GM19455 (cell line): ENCODE measurements around the gene LAMB1.
"Not testable (repeated sequence)": the region's sequence is repeated elsewhere in the genome, so short reads cannot be mapped to it uniquely, and the experiment has no call there.

ENCODE experiments used
- ATAC-seq: cut with Tn5 transposase; IDR thresholded peaks from one replicate; pipeline ENCODE4 v1.9.1; 2021; ENCODE audit not compliant: unreplicated experiment

Gene LAMB1

DNA sequence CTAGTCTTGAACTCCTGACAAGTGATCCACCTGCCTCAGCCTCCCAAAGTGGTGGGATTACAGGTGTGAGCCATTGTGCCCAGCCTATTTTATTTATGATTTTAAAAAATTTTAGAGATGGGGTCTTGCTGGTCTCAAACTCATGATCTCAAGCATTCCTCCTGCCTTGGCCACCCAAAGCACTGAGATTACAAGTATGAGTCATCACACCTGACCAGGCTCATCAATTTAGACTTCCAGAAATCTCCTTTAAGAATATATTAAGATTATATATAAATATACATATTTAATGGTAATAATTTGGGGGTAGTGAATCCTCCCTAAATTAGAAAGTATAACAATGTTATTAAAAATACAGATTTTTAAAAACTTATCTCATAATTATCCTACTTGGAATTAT is 29.1 kb downstream of the LAMB1 start:
- no peak for ATAC-seq

DNA sequence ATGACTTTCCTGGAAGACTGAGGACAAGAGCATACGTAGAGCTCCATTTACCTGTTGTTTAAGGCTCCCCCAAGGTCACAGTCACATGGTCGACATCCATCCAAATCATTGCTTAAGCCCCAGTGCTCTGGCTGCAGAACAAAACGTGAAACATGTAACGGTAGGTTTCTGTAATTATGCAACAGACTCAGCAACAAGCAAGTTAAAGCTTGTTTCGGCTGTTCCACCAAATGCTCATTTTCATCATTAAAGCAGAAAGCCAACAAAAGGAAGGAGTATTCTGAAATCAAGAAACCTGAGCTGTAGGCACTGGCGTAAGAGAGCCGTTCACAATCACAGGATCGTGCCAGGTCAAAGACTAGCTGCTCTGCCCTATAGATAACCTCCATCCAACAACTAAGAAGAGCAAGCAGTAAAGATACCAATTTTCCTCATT is 30.0 kb downstream of the LAMB1 start:
- no peak for ATAC-seq

DNA sequence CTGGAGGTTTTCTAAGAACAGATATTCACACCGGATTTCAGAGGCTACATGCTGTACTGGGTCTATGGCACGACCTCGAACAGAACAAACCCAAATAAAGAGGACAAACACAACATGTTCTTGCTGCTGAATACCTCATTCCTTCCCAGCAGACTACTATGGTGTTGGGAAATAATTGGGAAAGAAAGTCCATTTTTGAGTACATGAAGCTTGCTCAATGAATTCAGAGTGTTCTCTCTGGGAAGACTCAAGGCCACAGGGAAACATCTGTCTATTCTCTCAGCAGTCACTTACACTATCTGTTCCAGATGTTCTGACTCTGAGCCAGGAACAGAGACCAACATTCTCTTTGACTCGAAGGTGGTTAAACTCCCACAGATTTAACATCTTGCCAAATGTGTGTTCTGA is 30.9 kb downstream of the LAMB1 start:
- ATAC-seq, result no peak

DNA sequence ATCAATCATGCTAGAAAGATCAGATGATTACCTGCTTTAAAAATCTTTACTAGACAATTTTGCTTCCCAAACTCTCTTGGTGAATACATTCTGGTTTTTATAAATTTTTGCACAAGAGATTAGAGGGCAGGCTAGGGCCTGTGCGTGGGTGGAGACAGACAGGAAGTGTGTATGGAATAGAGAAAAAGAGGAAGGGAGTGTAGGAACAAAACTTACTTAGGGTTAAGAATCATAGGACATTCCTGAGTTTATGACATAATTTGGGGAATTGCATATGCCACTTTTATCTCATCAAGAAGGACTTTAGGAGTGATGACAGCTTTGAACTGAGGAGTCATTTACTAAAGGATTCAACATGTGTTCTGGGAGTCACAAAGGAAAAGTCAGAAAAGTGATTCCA is 31.3 kb downstream of the LAMB1 start:
- ATAC-seq, result no peak

- ATAC-seq, result no peak
Measured at GRCh38 chr7:107971100-107971499, 31.9 kb downstream of the LAMB1 start.

- no peak for ATAC-seq
Measured at GRCh38 chr7:107969856-107970255, 33.1 kb downstream of the LAMB1 start.

- ATAC-seq, result no peak
Measured at GRCh38 chr7:107968449-107968848, 34.5 kb downstream of the LAMB1 start.

DNA sequence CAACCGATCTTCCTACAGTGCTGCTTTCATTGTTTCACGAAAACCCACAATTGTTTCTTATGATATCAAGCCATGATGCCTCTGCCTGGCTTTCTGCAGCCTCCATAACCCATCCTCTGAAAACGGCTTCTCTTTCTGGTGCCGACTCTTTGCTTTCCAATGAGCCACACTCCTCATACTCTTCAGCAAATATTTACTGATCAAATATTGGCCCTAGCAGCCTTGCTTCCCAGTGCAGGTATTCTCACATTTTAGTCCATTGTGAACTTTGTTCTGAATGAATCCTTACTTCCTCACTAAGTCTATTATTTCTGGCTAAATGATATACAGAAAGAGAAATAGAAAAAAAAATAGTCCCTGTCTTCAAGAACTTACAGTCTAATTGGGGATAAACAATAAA is 35.5 kb downstream of the LAMB1 start:
- ATAC-seq, result no peak

DNA sequence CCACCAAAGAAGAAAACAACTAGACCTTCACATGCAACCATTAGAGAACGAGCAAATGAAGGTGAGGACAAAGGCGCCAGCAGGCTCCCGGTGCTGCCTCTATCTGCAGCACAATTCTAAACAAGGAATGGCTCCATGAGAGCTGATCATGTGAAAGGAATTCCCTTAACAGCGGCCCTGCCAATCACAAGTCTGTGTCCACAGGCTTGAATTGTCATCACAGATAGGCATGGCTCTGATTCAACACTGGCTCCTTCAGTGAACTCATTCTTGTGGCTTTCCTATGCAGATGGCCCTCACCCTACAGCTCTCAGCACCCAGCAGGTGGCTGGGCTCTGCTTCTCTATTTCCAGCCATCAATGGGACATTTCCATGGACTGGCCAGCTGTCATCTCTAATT is 36.2 kb downstream of the LAMB1 start:
- no peak for ATAC-seq

GRCh38 chr7:107964510-107964909 is 38.5 kb downstream of the LAMB1 start:
- no peak for ATAC-seq

GRCh38 chr7:107962817-107963216 is 40.1 kb downstream of the LAMB1 start:
- no peak for ATAC-seq

DNA sequence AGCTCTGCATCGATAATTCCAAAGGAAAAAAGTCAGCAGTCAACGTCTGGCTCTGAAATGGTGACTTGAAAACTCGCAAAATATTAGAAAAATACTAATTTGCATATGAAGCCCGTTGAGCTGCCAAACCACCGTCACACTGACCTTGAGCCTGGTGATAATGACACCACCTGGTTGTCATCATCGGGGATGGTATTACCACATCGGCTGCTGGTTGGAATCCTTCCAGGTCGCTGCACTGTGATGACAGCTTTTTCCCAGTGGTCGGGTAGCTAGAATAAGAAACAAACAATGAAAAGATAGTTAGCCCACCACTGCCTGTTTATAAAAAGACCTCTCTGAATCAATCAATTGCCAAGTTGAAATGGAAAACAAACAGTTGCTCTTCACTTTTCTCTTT is 41.6 kb downstream of the LAMB1 start:
- no peak for ATAC-seq

- ATAC-seq, result no peak
Measured at GRCh38 chr7:107960272-107960671, 42.7 kb downstream of the LAMB1 start.

GRCh38 chr7:107959527-107959898 is 43.4 kb downstream of the LAMB1 start:
- ATAC-seq, result no peak

GRCh38 chr7:107958764-107959526 is 44.0 kb downstream of the LAMB1 start:
- no peak for ATAC-seq

DNA sequence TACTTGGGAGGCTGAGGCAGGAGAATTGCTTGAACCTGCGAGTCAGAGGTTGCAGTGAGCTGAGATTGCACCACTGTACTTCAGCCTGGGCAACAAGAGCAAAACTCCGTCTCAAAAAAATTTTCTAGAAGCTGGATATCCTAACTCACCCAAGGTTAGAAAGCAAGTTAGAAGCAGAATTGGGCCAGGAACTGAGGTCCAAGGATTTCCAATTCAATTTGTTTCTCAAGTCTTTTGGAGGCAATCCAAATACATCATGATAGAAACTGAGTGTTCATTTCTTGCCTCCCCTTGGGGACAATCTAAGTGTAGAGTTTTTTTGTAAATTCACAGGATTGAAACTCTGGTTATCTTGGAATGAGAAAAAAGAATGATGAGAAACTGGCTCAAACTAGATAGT is 45.5 kb downstream of the LAMB1 start:
- ATAC-seq, result no peak

GRCh38 chr7:107956950-107957349 is 46.0 kb downstream of the LAMB1 start:
- not testable (repeated sequence) for ATAC-seq

GRCh38 chr7:107955394-107955793 is 47.6 kb downstream of the LAMB1 start:
- no peak for ATAC-seq

DNA sequence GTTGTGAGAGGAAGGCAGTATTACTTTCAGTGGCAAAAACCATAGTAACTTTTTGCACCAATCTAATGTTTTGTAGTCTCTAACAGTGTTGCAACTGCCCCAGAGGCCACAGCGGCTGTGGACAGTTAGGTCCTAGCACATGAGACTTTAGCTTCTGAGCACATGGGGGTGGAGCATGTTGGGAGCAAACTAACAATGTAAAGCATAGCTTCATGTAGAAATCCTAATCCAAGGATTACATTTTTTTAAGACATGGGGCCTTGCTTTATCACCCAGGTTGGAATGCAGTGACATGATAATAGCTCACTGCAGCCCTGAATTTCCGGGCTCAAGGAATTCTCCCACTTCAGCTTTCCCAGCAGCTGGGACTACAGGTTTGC is 49.0 kb downstream of the LAMB1 start:
- ATAC-seq, result no peak

- no peak for ATAC-seq
Measured at GRCh38 chr7:107953265-107953923, 49.6 kb downstream of the LAMB1 start.

DNA sequence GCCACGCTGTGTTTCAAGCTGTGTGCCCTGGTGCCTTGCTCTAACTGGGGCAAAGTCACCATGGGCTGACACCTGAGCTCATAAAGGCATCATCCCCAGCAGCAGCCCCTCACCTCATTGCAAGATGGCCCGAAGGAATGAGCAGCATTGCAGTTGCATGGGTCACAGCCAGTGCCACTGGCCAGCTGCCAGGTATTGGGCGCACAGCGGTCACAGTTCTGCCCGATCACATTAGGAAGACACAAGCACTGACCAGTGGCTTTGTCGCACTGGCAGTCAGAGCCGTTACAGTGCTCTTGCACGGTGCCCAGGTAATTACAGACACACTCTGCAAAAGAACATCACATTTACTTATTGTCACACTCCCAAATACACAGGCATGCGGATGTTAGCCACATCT is 51.1 kb downstream of the LAMB1 start:
- no peak for ATAC-seq

DNA sequence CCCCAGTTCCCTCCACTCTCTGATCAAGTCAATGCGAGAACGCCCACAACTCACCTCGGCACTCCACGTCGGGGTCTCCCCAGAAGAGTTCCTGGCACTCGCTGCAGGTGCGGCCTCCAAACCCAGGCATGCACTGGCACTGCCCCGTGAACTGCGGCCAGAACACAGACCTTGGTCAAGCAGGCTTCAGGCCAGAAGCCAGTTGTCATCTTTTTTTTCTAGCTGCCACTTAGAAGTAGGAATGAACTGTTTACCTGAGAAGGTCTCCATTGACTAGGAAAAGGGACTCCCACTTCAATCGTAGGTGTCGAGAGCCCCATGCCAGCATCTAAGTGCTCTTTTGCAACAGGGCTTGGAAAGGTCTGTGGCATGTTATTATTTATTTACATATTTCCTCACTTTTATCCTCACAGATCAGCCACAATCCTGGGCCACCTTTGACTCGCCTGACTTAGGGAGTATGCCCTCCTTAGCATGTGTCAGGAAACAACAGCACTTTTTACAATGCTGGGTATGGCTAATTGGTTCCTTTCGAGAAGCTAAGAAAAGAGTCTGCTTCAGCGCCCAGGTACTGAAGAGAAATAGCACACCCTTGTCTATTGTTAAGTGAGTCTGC is 51.7 kb downstream of the LAMB1 start:
- no peak for ATAC-seq
